ENCODE measurements around the gene HBZ.

- TF ChIP-seq CTCF (IDR thresholded peaks at IDR 0.05): no peak
- TF ChIP-seq POLR2A (IDR thresholded peaks at IDR 0.05): no peak
Observed at GRCh38 chr16:114327-114726, 38.1 kb upstream of the HBZ start.

Measured in uterus (tissue), 2 donors.